Neuronal stem cell (in vitro differentiated cells): ENCODE results near the gene KNSTRN.

ENCODE experiments used
- DNase-seq: peaks from one replicate; pipeline ENCODE4 v3.0.0-alpha.2; 2013; ENCODE audit warnings: low spot score
- H2AFZ ChIP-seq: one replicate; pipeline ENCODE4 v1.6.1; 2013; ENCODE audit warnings: mild to moderate bottlenecking, low read length, inconsistent platforms
- H2AK5ac ChIP-seq: 2 replicates; pipeline ENCODE4 v1.6.1; 2013; ENCODE audit warnings: low read depth, mild to moderate bottlenecking, inconsistent platforms, low read length, moderate library complexity, mixed read lengths
- H2BK120ac ChIP-seq: 2 replicates; pipeline ENCODE4 v1.6.1; 2013; ENCODE audit warnings: low read depth, mild to moderate bottlenecking, inconsistent platforms, low read length, moderate library complexity, mixed read lengths
- H2BK12ac ChIP-seq: one replicate; pipeline ENCODE4 v1.6.1; 2013; ENCODE audit warnings: low read length, inconsistent platforms
- H2BK15ac ChIP-seq: 2 replicates; pipeline ENCODE4 v1.6.1; 2013; ENCODE audit warnings: mild to moderate bottlenecking, low read length, inconsistent platforms, mixed read lengths
- H2BK5ac ChIP-seq: one replicate; pipeline ENCODE4 v1.6.1; 2013; ENCODE audit warnings: inconsistent platforms, mild to moderate bottlenecking, low read length, moderate library complexity
- H3K14ac ChIP-seq: one replicate; pipeline ENCODE4 v1.6.1; 2013; ENCODE audit warnings: low read length, inconsistent platforms
- H3K18ac ChIP-seq: 2 replicates; pipeline ENCODE4 v1.6.1; 2013; ENCODE audit warnings: low read length, inconsistent platforms
- H3K23ac ChIP-seq: 2 replicates; pipeline ENCODE4 v1.6.1; 2013; ENCODE audit warnings: low read depth, mild to moderate bottlenecking, mixed read lengths, low read length, inconsistent platforms; ENCODE audit not compliant: poor library complexity
- H3K27ac ChIP-seq: replicated peaks from 3 replicates; pipeline ENCODE4 v1.5.1; 2013; ENCODE audit warnings: low read length, inconsistent platforms
- H3K27me3 ChIP-seq, 3 experiments: 2 replicates each; pipeline ENCODE4 v1.6.1; 2013; ENCODE audit warnings: low read length in 3 of 3, mild to moderate bottlenecking in 2 of 3, inconsistent platforms in 1 of 3, low read depth in 1 of 3, mixed read lengths in 1 of 3, moderate library complexity in 1 of 3; ENCODE audit not compliant: control insufficient read depth in 3 of 3, insufficient read depth in 3 of 3
- H3K36me3 ChIP-seq, 2 donors: replicated peaks in 1 of 2; 2 replicates each; pipeline ENCODE4 v1.6.1; 2013; ENCODE audit warnings: low read length in 2 of 2; ENCODE audit not compliant: control insufficient read depth in 2 of 2, insufficient read depth in 2 of 2
- H3K4ac ChIP-seq: 2 replicates; pipeline ENCODE4 v1.6.1; 2013; ENCODE audit warnings: inconsistent platforms, mild to moderate bottlenecking, low read length, moderate library complexity
- H3K4me1 ChIP-seq, 2 donors: 1 replicate in 1 of 2; 2 replicates in 1 of 2; pipeline ENCODE4 v1.6.1; 2013; ENCODE audit warnings: low read length in 2 of 2, low read depth in 1 of 2; ENCODE audit not compliant: control insufficient read depth in 2 of 2, insufficient read depth in 1 of 2
- H3K4me2 ChIP-seq: one replicate; pipeline ENCODE4 v1.6.1; 2013; ENCODE audit warnings: mild to moderate bottlenecking, low read length, inconsistent platforms; ENCODE audit not compliant: insufficient read depth, poor library complexity, severe bottlenecking
- H3K4me3 ChIP-seq, 2 donors: 2 replicates each; pipeline ENCODE4 v1.5.1; 2013; ENCODE audit warnings: low read length in 2 of 2, mild to moderate bottlenecking in 2 of 2, inconsistent platforms in 1 of 2, moderate library complexity in 1 of 2
- H3K79me1 ChIP-seq: one replicate; pipeline ENCODE4 v1.6.1; 2013; ENCODE audit warnings: low read depth, mild to moderate bottlenecking, inconsistent platforms, low read length, moderate library complexity
- H3K9ac ChIP-seq: one replicate; pipeline ENCODE4 v1.6.1; 2013; ENCODE audit warnings: mild to moderate bottlenecking, low read depth, low read length, inconsistent platforms; ENCODE audit not compliant: poor library complexity
- H3K9me3 ChIP-seq, 2 donors: replicated peaks in 1 of 2; 2 replicates each; pipeline versions ENCODE3 to v1.6.1; 2013; ENCODE audit warnings: low read length in 2 of 2, mild to moderate bottlenecking in 2 of 2, inconsistent platforms in 1 of 2, low read depth in 1 of 2, mixed read lengths in 1 of 2, moderate library complexity in 1 of 2; ENCODE audit not compliant: control insufficient read depth in 2 of 2, insufficient read depth in 1 of 2
- H4K8ac ChIP-seq: one replicate; pipeline ENCODE4 v1.6.1; 2013; ENCODE audit warnings: low read depth, mild to moderate bottlenecking, inconsistent platforms, low read length, moderate library complexity
- H4K91ac ChIP-seq: one replicate; pipeline ENCODE4 v1.6.1; 2013; ENCODE audit warnings: low read length, low read depth, mild to moderate bottlenecking, inconsistent platforms; ENCODE audit not compliant: poor library complexity
- WGBS, 2 donors: extraction: QIAGEN DNeasy Blood & Tissue Kit; methylation state at CpG; one replicate each; pipeline ENCODE4 v1.1.7; 2013; ENCODE audit warnings: missing lambda C conversion rate in 2 of 2, mixed read lengths in 1 of 2; ENCODE audit not compliant: insufficient read length in 2 of 2, insufficient replicate concordance in 1 of 2; ENCODE audit errors: extremely low coverage in 2 of 2; 5-methylcytosine and 5-hydroxymethylcytosine counted together

Gene KNSTRN

GRCh38 chr15:40388941-40389823 is 6.7 kb downstream of the KNSTRN start:
- DNase-seq, result no peak
- Histone ChIP-seq H3K79me1 (peaks cover 2% of the 10 kb centered on the region), H3K18ac (no peak overlapping the region), H3K36me3 (peaks cover 46 to 100% of the 10 kb centered on the region in 2 donors), H3K9me3 (peaks cover 0 to 2% of the 10 kb centered on the region in 2 donors), H3K27me3 (no peaks in the 10 kb centered on the region), H3K4me1 (peaks cover 0 to 2% of the 10 kb centered on the region in 2 donors), H3K23ac (no peak overlapping the region), H2BK5ac (no peak overlapping the region), H3K4ac (no peak overlapping the region), H3K4me2 (no peak overlapping the region), H2BK120ac (no peak overlapping the region), H2BK12ac (no peak overlapping the region), H3K4me3 (no peak overlapping the region), H2AK5ac (no peak overlapping the region), H2BK15ac (no peak overlapping the region), H4K91ac (no peak overlapping the region), H3K14ac (no peak overlapping the region), H4K8ac (no peak overlapping the region), H3K9ac (no peak overlapping the region), H3K27ac (no peak overlapping the region), H2AFZ (no peak overlapping the region)
- WGBS, 2 donors, result no CpG with 5 or more reads among the region's 13 CpGs

- no peaks in the 10 kb centered on the region for H3K4me1 ChIP-seq
- no peak overlapping the region for H2BK15ac ChIP-seq
- no peak overlapping the region for H3K27ac ChIP-seq
- H4K91ac ChIP-seq, result no peak overlapping the region
- peaks cover 2% of the 10 kb centered on the region for H3K79me1 ChIP-seq
- no peak for DNase-seq
- no peaks in the 10 kb centered on the region for H3K27me3 ChIP-seq
- no peak overlapping the region for H2AFZ ChIP-seq
- no peak overlapping the region for H4K8ac ChIP-seq
- no peak overlapping the region for H3K4me2 ChIP-seq
- no peak overlapping the region for H3K23ac ChIP-seq
- no peak overlapping the region for H2BK120ac ChIP-seq
- no peak overlapping the region for H3K18ac ChIP-seq
- H2AK5ac ChIP-seq, result no peak overlapping the region
- H3K4me3 ChIP-seq, result no peak overlapping the region
- no peak overlapping the region for H3K4ac ChIP-seq
- no peak overlapping the region for H3K9ac ChIP-seq
- H2BK5ac ChIP-seq, result no peak overlapping the region
- H3K9me3 ChIP-seq, result peaks cover 0 to 2% of the 10 kb centered on the region in 2 donors
- peaks cover 47 to 98% of the 10 kb centered on the region in 2 donors for H3K36me3 ChIP-seq
- no CpG with 5 or more reads among the region's 2 CpGs for WGBS, 2 donors
- no peak overlapping the region for H2BK12ac ChIP-seq
- H3K14ac ChIP-seq, result no peak overlapping the region
Observed at GRCh38 chr15:40389824-40390595, 7.5 kb downstream of the KNSTRN start.

DNA sequence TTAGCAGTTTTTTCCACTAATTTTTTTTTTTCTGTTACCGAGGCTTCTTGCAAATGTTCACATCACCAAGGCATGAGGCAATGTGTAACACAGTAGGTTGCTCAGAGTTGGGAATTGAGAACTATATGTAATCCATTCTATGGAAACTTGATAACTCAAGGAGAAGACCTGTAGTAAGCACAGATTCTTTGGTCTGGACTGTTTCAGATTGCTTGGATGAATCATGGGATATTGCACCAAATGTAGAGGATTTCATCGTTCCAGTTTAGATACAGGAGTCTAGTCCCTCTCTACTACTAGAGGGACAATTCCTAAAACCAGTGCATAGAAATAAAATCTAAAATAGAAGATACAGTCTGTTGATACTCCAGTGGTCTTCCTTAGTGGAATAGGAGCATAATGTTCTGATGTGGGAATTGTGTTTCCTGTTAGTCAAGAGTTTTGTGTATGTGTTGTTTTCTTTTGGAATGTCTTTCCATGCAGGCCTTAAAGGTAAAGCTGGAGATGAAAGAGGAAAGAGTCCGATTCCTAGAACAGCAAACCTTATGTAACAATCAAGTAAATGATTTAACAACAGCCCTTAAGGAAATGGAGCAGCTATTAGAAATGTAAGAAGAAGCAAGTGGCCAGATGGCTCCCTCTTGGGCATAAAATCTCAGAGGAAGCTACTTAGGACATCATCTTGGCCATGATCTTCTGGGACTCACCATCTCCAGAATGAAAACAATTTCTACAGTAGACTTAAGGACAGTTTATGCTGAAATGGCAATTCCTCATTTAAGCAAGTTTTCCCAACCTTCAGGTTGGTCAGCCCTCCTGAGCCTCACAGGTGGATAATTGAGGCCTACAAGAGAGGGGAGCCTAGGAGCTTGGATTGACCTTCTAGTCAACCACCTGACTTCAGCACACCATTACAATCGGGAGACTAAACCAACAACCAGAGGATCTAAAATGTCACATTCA is 10.7 kb downstream of the KNSTRN start:
- DNase-seq, result no peak
- no peak overlapping the region for H2BK12ac ChIP-seq
- H3K9ac ChIP-seq, result no peak overlapping the region
- no peak overlapping the region for H3K27ac ChIP-seq
- no peak overlapping the region for H3K4me3 ChIP-seq
- H3K14ac ChIP-seq, result no peak overlapping the region
- no peaks in the 10 kb centered on the region for H3K9me3 ChIP-seq
- H4K8ac ChIP-seq, result no peak overlapping the region
- H2BK120ac ChIP-seq, result no peak overlapping the region
- no peaks in the 10 kb centered on the region for H3K27me3 ChIP-seq
- H3K18ac ChIP-seq, result no peak overlapping the region
- H3K4me2 ChIP-seq, result no peak overlapping the region
- H3K23ac ChIP-seq, result no peak overlapping the region
- H3K79me1 ChIP-seq, result no peaks in the 10 kb centered on the region
- H4K91ac ChIP-seq, result no peak overlapping the region
- H2BK5ac ChIP-seq, result no peak overlapping the region
- no peaks in the 10 kb centered on the region for H3K4me1 ChIP-seq
- H2BK15ac ChIP-seq, result no peak overlapping the region
- H3K36me3 ChIP-seq, result peaks cover 29 to 71% of the 10 kb centered on the region in 2 donors
- H2AK5ac ChIP-seq, result no peak overlapping the region
- no CpG with 5 or more reads among the region's 4 CpGs for WGBS, 2 donors
- H2AFZ ChIP-seq, result no peak overlapping the region
- H3K4ac ChIP-seq, result no peak overlapping the region
